Stimulated activated CD4-positive, alpha-beta T cell treated with anti-CD3 and anti-CD28 coated beads, TNF-alpha, amount 100 ng/mL, for 1 hour (primary cell): ENCODE data around the gene ATF5.
"Not testable (repeated sequence)": the region's sequence is repeated elsewhere in the genome, so short reads cannot be mapped to it uniquely, and the experiment has no call there.

Experiments used
- DNase-seq, 3 donors: peaks; one replicate each; pipeline ENCODE4 v3.0.0-alpha.2; 2020; ENCODE audit warnings: low read depth in 3 of 3, low spot score in 1 of 3

ATF5 gene

DNA sequence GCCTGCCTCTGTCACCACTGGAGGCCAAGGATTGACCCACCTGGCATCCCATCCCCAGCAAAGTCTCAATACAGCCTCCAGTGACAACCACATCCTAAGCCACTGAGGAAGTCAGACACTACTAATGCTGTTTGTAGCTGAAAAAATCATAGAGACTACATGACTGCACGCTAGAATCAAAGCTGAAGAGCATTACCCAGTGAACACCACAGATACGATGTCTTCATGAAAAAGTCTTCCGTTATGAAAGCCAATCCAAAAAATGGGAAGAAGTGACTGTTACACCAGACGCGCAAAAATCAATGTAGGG lies 11.4 kb downstream of the ATF5 start:
- no peak for DNase-seq

DNA sequence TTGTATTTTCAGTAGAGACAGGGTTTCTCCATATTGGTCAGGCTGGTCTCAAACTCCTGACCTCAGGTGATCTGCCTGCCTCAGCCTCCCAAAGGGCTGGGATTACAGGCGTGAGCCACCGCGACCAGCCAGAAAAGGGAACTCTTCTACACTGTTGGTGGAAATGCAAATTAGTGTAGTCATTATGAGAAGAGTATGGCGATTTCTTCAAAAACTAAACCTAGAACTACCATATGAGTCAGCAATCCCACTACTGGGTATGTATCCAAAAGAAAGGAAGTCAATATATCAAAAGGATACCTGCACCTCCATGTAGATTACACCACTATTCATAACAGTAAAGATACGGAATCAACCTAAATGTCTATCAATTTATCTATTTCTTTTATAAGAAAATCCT lies 15.6 kb downstream of the ATF5 start:
- not testable (repeated sequence) for DNase-seq

DNA sequence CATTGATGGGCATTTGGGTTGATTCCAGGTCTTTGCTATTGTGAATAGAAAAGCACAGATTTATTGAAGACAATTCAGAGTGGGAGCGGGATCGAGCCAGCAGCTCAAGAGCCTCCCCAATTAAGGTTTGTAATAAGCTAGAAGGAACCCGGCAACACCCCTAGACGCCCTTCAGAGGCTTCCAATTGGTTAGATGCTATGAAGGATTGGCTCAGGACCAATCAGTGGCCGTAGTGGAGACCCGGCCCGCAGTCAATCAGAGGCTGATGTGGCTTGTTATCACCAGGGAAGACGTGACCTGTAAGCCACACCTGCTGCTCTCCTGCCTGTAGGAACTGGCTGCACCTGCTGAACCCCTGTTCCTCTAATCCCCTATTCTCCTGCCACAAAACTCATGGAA lies 17.4 kb downstream of the ATF5 start:
- no peak for DNase-seq

DNA sequence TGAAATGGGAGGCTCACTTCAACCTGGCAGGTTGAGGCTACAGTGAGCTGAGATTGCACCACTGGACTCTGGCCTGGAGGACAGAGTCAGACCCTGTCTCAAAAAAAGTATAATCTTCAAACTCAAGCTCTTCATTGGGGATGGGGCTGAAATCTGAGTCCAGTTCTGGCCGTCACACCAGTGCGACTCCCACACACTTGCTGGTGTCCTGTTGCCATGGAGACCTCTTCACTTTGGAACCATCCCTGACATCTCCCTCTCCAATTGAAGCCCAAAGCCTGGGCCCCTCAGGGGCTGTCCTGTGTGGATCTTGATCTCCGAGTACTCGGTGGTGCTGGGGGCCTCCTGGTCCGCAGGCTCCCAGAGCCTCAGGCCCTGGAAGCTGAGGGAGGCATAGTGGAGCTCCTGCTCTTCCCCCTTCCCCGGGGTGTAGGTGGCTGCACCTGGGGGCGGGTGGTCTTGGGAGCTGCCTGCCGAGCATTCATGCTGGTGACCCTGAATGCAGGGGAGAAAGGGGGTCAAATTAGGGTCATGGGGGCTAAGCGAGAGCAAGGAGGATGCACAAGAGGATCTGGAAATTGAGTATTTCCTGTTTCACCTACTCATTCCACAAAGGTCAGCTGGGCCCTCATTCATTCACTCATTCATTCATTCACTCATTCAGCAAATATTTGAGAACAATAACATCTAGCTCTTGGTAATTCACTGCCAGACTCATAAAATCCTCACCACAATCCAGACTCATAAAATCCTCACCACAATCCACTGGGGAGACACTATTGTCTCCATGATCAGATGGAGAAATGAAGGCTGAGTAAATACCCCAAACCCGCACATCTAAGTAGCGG lies 21.0 kb downstream of the ATF5 start:
- no peak for DNase-seq

DNA sequence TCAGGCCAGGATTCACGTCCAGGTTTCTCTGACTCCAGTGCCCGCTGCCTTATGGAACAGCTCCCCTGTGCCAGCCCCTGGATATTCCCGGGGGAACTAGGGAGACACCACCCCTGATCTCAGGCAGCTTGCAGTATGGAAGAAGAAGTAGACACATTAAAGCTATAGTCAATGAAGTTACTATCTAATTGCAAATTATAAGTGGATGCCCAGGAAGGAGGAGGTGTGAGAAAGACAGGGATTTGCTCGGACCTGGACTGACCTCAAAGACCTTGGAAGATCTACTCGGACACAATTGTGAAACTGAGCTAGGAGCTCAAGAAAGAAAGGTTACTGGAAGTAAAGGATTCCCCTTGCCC lies 21.6 kb downstream of the ATF5 start:
- no peak for DNase-seq

DNA sequence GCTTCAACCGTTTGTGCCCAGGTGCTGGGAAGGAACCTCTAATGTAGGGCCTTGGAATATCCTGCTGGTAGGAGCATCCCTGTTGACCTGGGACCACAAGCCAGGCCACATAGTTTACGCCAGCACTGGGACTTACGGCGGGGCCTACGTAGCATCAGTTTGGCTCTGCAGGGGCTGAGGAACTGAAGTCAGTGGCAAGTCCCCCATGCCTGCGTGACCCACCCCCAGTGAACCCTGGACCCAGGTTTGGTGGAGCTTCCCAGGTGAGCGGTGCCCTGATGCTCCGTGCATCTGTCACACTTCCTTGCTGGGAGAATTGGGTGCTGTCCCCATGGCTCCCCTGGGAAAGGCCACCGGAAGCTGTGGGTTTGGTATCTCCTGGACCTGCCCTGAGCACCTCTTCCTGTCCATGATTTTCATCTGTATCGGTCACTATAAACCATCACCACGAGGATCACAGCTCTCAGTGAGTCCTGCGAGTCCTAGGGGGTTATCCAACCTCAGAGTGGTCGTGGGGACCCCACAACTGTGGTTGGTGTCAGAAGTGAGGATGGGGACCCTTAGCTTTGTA lies 22.0 kb downstream of the ATF5 start:
- no peak for DNase-seq

DNA sequence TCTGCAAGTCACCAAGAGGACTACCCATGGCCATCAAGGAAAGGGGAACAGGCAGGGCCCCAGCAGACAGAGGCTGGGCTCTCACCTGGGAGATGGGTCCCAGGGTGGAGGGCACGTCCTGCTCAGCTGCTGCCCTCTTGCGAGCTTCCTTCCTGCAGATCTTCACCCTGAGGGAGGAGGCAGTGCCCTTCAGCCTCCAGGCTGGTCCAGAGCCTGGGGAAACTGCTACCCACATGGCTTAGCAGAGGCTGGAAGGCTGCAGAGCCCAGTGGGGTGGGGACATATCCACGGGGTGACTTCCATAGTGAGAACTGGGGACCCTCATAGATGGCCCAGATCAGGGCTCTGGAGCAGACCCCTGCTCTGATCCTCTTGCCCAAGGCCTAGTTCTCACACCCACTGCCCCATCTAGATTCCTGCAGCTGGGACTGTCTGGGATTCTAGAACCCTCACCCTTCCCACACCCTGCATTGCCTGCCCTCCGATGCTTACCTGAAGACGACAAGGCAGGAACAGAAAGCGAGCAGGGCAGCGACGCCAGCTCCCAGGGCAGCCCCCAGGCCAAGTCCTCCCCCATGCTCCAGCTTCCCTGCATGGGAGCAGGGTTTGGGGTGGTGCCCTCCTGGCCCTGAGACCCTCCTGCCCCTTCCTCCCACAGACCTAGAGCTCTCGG lies 22.9 kb downstream of the ATF5 start:
- no peak for DNase-seq

DNA sequence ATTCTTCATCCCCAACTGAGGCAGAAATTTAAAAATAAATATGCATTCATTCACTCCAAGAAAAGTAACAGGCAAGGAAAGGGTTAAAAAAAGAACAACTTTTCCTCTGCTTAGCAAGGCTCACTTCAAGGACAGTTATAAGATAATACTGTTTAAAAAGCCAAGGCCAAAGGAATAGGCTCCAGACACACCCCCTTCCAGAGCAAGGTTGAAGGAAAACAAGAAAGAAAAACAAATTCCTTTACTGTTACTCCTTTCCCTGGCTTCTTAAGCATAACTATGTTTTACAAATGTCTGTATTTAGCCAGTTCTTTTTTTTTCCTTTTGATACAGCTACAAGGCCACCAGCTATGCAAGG lies 23.5 kb downstream of the ATF5 start:
- no peak for DNase-seq

DNA sequence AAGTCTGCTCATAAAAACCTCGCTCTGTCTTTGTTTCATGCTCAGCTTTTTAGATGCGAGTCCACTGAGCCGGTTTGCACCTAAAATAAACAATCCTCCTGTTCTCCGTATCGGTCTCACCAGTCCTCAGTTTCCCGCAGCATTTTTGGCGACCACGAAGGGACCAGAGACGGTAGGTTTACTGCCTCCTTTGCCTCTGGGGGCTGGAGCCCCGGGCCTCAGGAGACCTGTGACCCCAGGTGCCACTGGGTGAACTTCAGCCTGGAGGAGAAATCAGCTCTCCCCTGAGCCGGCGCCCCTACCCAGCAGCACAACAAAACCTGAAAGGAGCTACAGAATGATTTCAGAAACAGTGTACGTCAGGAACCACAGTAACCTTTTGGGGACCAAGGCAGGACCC lies 23.9 kb downstream of the ATF5 start:
- DNase-seq: no peak

DNA sequence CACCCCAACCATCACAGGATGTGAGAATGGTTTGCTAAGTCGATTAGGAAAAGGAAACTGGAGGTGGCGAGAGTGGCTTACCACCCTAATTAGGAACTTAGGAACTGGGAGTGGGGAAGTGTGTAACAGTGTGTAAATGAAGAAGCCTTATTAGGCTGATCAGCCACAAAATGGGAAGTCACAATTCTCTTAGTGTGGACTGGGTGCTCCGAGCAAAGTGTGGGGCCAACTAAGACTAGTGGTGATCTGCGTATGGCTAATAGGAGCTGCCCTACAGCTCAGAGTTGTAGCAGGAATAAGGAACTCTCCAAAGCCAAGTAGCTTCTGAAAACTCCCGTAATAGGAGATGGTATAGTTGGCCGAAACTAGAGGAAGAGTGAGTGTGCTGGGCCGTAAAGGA lies 24.4 kb downstream of the ATF5 start:
- no peak for DNase-seq

DNA sequence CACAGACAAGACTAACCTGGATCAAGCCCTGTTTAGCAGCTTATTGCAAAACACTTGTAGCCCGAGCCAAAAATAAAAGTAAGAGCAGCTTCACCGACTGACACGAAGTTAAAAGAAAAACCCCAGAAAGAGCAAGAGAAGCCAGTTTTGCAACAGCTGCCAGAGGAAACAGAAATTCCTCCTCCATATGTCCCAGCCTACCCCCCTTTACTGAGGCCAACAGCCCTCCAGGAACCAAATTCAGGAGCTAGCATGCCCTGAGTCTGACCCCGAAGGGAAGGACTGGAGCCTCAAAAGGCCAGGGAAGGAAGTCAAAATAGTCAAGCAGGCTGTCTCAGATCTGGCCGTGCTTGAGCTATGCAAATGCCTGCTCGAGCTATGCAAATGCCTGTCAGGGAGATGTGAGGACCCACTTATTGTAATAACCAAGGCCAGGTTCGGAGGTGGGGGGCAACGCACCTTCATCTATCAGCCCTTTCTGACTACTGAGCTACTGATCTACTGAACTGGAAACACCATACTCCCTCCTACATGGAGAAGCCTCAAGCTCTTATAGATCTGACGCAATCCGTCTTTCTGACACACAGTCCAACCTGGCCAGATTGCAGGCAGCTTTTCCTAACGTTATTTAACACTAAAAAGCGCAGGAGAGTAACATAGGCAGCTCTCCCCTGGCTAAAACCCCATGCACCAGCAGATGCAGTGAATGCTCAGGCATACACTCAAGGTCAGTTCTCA lies 25.3 kb downstream of the ATF5 start:
- DNase-seq: no peak

DNA sequence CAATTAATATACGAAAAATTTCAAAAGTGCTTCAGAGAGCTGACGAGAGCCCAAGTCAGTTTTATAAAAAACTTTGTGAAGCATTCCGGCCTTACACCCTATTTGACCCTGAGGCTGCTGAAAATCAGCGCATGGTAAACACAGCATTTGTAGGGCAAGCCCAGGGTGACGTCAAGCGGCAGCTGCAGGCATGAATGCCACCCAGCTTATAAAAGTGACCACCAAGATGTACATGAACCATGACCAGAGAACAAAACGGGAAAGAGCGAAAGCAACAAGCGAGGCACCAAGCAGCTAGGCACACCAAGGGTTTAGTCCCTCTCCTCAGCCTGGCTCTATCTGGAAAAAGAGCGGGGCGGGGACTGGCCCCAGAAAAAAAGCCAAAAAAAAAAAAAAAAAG lies 25.9 kb downstream of the ATF5 start:
- DNase-seq: no peak

DNA sequence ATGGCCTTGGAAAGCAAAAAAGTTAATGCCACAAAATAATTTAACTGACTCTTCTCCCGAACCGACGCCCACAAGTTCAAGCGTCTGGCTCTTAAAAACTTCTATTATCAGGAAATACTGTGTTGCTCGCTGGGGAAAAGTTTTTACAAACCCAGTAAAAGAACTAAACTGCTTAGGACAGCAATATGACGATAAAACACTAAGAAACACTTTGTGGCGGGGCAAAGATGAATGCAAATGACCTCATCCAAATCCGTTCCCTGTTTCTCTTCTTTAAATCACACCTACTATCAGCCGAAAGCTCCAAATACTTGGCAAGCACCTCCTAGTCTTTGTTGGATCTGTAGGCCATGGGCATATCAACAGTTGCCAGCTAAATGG lies 27.1 kb downstream of the ATF5 start:
- no peak for DNase-seq

DNA sequence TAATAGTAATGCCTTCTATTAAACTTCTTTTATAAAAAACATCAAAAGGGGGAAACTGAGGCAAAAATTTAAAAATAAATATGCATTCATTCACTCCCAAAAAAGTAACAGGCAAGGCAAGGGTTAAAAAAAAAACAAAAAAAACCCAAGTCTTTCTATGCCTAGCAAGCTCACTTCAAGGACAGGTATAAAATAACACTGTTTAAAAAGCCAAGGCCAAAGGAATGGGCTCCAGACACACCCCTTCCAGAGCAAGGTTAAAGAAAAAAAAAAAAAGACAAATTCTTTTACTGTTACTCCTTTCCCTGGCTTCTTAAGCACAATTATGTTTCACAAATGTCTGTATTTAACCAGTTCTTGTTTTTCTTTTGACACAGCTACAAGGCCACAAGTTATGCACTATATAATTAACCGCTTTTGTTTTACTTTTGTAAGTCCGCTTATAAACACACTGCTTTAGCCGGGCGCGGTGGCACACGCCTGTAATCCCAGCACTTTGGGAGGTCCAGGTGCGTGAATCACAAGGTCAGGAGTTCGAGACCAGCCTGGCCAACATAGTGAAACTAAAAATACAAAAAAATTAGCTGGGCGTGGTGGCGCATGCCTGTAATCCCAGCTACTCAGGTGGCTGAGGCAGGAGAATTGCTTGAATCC lies 28.4 kb downstream of the ATF5 start:
- no peak for DNase-seq

DNA sequence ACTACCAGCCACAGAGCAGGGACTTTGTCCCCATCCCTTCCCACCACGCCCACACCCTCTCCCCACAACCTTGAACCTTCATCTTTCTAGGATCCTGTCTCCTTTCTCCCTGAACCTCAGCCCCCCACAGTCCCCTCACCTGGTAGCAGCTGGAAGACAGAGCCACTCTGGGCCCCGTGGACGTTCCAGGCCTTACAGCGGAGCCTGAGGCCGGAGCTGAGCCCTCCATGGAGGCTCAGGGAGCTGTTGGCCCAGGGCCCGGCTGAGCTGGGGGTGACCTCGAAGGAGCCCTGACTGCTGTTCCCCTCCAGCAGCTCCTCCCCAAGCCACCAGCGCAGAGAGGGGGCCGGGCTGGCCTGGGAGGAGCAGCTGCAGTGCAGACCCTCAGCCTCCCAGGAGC lies 29.1 kb downstream of the ATF5 start:
- not testable (repeated sequence) for DNase-seq

DNA sequence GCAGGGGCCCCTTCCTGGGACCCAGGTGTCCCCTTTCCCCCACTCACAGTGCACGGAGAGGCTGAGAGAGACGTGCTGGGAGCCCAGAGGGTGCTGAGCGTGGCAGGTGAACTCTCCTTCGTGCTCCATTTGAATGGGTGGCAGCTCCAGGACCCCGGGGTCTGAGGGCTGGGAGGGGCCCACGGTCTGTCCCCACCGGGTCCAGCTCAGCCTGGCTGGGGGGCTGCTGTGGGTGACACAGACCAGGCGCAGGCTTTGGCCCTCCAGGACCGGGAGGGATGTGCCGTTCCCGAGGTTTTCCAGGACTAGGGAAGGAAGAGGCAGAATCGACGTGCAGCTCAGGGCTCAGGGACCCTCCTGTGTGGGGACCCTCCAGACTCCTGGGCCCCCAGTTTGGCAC lies 29.6 kb downstream of the ATF5 start:
- not testable (repeated sequence) for DNase-seq

DNA sequence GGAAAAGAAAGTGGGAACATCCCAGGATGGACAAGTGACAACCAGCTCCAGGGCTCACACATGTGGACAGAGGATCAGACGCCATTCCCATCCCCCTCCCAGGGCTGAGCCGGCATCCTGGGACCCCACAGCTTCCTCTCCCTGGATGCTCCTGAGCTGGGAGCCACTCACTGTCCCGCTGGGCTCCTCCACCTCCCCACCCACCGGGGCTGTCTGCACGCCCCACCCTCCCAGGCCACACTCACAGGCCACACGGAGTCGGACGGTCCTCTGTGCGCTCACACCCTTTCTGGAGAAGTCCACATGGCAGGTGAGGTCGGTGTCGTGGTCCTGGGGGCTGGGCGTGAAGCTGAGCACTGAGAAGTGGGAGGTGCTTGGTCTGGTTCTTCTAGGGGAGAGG lies 30.9 kb downstream of the ATF5 start:
- DNase-seq: not testable (repeated sequence)

DNA sequence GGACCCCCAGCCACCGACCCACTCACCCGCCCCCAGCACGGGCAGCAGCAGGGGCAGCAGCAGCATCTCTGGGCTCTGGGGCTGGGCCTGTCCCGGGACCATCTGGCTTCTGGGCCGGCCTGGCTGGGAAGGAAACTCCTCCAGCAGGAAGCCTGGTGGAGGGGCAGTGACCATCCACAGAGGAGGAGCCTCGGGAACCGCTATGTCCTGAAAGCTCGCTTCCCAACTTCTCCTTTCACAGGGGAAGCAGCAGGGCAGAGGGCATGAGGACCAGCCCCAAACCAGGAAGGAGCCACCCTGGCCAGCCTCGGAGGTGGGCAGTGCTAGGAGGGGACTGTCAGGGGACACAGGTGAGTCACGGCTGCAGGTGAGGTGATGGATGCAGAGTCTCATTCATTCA lies 32.0 kb downstream of the ATF5 start, which contains the start of gene SIGLEC11:
Gene SIGLEC11, minus strand, starts transcription at position 193 of the 400 bp plus-strand sequence. Its CDS starts 91 bp downstream, at position 102.
- DNase-seq: not testable (repeated sequence)

DNA sequence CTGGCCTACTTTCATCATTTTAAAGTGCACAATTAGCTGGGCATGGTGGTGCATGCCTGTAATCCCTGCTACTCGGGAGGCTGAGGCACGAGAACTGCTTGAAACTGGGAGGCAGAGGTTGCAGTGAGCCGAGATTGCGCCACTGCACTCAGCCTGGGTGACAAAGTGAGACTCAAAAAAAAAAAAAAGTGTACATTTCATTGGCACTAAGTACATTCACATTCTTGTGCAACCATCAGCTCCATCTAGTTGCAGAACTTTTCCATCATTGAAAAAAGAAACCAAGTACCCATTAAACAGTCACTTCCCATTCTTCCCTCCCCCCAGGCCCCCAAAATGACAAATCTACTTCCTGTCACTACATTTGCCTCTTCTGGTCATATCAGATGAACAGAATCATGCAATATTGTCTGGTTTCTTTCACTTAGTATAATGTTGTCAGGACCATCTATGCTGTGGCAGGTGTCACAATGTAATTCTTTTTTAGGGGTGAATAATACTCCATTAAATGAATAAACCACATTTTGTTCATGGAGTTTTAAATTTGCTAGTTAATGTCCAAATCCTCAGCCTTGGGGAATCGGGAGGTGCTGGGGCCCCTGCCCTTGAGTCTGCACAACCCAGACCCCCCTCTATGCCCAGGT lies 39.4 kb downstream of the ATF5 start:
- no peak for DNase-seq

DNA sequence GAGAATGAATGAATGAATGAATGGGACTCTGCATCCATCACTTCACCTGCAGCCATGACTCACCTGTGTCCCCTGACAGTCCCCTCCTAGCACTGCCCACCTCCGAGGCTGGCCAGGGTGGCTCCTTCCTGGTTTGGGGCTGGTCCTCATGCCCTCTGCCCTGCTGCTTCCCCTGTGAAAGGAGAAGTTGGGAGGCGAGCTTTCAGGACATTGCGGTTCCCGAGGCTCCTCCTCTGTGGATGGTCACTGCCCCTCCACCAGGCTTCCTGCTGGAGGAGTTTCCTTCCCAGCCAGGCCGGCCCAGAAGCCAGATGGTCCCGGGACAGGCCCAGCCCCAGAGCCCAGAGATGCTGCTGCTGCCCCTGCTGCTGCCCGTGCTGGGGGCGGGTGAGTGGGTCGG lies 40.4 kb downstream of the ATF5 start:
- DNase-seq: not testable (repeated sequence)

DNA sequence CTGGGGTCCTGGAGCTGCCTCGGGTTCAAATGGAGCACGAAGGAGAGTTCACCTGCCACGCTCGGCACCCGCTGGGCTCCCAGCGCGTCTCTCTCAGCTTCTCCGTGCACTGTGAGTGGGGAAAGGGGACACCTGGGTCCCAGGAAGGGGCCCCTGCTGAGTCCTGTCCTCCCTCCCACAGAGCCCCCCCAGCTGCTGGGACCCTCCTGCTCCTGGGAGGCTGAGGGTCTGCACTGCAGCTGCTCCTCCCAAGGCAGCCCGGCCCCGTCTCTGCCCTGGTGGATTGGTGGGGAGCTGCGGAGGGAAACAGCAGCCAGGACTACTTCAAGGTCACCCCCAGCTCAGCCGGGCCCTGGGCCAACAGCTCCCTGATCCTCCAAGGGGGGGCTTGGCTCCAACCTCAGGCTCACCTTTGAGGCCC lies 43.0 kb downstream of the ATF5 start:
- DNase-seq: no peak
